Measurements from ENCODE around the gene SIGLEC11.
"Not testable (repeated sequence)": the region's sequence is repeated elsewhere in the genome, so short reads cannot be mapped to it uniquely, and the experiment has no call there.

The SIGLEC11 gene

GRCh38 chr19:49951806-49952478, 9.0 kb downstream of the SIGLEC11 start:
- in situ Hi-C loops (cut with MboI; ENCODE audit: low sequenced_read_pairs): no loop called here

DNA sequence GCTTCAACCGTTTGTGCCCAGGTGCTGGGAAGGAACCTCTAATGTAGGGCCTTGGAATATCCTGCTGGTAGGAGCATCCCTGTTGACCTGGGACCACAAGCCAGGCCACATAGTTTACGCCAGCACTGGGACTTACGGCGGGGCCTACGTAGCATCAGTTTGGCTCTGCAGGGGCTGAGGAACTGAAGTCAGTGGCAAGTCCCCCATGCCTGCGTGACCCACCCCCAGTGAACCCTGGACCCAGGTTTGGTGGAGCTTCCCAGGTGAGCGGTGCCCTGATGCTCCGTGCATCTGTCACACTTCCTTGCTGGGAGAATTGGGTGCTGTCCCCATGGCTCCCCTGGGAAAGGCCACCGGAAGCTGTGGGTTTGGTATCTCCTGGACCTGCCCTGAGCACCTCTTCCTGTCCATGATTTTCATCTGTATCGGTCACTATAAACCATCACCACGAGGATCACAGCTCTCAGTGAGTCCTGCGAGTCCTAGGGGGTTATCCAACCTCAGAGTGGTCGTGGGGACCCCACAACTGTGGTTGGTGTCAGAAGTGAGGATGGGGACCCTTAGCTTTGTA, 9.9 kb downstream of the SIGLEC11 start:
- in situ Hi-C loops (cut with MboI; ENCODE audit: low sequenced_read_pairs): no loop called here

DNA sequence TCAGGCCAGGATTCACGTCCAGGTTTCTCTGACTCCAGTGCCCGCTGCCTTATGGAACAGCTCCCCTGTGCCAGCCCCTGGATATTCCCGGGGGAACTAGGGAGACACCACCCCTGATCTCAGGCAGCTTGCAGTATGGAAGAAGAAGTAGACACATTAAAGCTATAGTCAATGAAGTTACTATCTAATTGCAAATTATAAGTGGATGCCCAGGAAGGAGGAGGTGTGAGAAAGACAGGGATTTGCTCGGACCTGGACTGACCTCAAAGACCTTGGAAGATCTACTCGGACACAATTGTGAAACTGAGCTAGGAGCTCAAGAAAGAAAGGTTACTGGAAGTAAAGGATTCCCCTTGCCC, 10.4 kb downstream of the SIGLEC11 start:
- in situ Hi-C loops (cut with MboI; ENCODE audit: low sequenced_read_pairs): no loop called here

- in situ Hi-C loops (cut with MboI; ENCODE audit: low sequenced_read_pairs): no loop called here
Measured at GRCh38 chr19:49949742-49950589, 11.0 kb downstream of the SIGLEC11 start.

- in situ Hi-C loops (cut with MboI; ENCODE audit: low sequenced_read_pairs): no loop called here
Measured at GRCh38 chr19:49946415-49946814, 14.6 kb downstream of the SIGLEC11 start.

DNA sequence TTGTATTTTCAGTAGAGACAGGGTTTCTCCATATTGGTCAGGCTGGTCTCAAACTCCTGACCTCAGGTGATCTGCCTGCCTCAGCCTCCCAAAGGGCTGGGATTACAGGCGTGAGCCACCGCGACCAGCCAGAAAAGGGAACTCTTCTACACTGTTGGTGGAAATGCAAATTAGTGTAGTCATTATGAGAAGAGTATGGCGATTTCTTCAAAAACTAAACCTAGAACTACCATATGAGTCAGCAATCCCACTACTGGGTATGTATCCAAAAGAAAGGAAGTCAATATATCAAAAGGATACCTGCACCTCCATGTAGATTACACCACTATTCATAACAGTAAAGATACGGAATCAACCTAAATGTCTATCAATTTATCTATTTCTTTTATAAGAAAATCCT, 16.4 kb downstream of the SIGLEC11 start:
- in situ Hi-C loops (cut with MboI; ENCODE audit: low sequenced_read_pairs): not testable (repeated sequence)

- in situ Hi-C loops (cut with MboI; ENCODE audit: low sequenced_read_pairs): no loop called here
Measured at GRCh38 chr19:49940482-49940791, 20.5 kb downstream of the SIGLEC11 start.

DNA sequence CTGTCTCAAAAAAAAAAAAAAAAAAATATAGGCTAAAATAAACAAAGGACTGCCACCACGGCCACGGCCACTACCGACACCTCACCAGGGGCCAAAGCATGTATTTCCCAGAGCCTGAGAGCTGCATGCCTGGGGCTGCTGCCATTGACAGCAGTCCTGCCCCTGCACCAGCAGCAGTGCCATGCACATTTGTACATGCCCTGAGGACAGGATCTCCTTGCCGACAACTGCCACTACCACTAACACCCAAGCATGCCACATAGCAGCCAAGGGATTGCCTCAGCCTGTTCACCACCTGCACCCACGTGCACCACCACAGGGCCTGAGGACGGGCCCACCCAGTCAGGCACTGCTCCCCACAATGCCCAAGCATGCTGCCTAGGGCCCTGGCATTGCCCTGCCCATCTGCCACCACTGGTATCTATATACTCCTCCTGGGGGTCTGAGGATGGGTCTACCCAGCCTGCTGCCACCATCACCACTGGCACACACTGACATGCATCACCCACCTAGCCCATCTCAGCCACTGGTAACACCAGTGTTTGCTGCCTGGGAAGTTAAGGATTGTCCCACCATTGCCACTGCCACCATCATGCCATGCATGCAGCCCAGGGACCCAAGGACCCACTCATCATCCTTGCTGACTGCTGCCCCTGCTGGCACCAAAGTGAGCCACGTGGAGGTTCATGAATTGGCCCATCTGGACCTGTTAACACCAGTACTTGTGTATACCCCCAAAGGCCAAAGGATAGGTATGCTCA, 21.1 kb downstream of the SIGLEC11 start:
- in situ Hi-C loops (cut with MboI; ENCODE audit: low sequenced_read_pairs): loop anchor here (5.0 kb wide), 1 partner anchor 37 kb away; no protein-coding TSS in a partner anchor

GRCh38 chr19:49938662-49939061, 22.3 kb downstream of the SIGLEC11 start:
- in situ Hi-C loops (cut with MboI; ENCODE audit: low sequenced_read_pairs): loop anchor here (5.0 kb wide), 1 partner anchor 39 kb away; no protein-coding TSS in a partner anchor

- in situ Hi-C loops (cut with MboI; ENCODE audit: low sequenced_read_pairs): loop anchor here (5.0 kb wide), 1 partner anchor 39 kb away; no protein-coding TSS in a partner anchor
Measured at GRCh38 chr19:49937750-49938381, 23.1 kb downstream of the SIGLEC11 start.

- in situ Hi-C loops (cut with MboI; ENCODE audit: low sequenced_read_pairs): loop anchor here (5.0 kb wide), 1 partner anchor 41 kb away; no protein-coding TSS in a partner anchor
Measured at GRCh38 chr19:49936549-49936948, 24.4 kb downstream of the SIGLEC11 start.

- in situ Hi-C loops (cut with MboI; ENCODE audit: low sequenced_read_pairs): no loop called here
Measured at GRCh38 chr19:49933643-49934042, 27.3 kb downstream of the SIGLEC11 start.

DNA sequence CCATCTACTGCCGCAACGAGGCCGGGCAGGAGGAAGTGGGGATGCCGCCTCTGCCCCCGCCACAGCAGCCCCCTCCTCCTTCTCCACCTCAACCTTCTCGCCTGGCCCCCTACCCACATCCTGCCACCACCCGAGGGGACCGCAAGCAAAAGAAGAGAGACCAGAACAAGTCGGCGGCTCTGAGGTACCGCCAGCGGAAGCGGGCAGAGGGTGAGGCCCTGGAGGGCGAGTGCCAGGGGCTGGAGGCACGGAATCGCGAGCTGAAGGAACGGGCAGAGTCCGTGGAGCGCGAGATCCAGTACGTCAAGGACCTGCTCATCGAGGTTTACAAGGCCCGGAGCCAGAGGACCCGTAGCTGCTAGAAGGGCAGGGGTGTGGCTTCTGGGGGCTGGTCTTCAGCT, 28.2 kb downstream of the SIGLEC11 start:
- in situ Hi-C loops (cut with MboI; ENCODE audit: low sequenced_read_pairs): no loop called here

- in situ Hi-C loops (cut with MboI; ENCODE audit: low sequenced_read_pairs): no loop called here
Measured at GRCh38 chr19:49932041-49932451, 28.9 kb downstream of the SIGLEC11 start.

DNA sequence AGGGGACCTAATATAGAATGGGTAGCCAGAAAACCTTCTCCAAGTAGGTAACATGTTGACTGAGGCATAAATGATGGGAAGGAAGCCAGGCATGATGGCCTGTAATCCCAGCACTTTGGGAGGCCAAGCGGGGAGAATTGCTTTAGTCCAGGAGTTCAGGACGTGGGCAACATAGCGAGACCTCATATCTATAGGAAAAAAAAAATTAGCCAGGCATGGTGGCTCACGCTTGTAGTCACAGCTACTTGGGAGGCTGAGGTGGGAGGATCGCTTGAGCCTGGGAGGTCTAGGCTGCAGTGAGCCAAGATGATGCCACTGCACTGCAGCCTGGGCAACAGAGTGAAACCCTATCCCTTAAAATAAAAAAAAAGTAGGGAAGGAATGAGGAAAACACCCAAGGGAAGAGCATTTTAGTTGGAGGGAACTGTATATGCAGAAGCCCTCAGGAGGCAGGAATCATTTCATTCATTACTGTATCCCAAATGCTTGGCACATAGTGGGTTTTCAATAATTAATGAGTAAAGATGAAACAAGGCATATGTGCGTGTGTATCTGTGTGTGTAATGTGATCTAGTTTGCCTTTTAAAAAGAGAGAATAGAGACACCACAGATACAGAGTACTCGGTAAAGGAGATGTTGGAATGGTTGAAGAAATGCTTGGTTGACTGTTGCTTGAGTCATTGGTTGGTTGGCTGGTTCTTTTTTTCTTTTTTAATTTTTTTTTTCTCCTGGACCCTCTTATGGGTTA, 29.5 kb downstream of the SIGLEC11 start:
- in situ Hi-C loops (cut with MboI; ENCODE audit: low sequenced_read_pairs): no loop called here

DNA sequence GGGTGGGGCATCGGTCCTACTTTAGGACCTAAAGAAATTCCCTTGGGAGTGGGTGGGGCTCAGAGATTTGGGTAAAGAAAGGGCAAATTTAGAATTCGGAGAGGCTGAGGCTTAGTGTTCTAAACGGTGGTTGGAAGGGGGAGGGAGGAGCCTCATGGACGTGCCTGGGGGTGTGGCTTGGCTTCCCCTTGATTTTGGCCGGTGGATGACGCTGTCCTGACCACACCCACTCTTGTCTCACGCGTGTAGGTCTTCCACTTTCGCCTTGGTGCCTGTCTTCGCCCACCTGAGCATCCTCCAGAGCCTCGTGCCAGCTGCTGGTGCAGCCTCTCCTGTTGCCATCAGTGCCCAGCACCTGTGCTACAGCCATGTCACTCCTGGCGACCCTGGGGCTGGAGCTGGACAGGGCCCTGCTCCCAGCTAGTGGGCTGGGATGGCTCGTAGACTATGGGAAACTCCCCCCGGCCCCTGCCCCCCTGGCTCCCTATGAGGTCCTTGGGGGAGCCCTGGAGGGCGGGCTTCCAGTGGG, 30.4 kb downstream of the SIGLEC11 start:
- in situ Hi-C loops (cut with MboI; ENCODE audit: low sequenced_read_pairs): no loop called here

DNA sequence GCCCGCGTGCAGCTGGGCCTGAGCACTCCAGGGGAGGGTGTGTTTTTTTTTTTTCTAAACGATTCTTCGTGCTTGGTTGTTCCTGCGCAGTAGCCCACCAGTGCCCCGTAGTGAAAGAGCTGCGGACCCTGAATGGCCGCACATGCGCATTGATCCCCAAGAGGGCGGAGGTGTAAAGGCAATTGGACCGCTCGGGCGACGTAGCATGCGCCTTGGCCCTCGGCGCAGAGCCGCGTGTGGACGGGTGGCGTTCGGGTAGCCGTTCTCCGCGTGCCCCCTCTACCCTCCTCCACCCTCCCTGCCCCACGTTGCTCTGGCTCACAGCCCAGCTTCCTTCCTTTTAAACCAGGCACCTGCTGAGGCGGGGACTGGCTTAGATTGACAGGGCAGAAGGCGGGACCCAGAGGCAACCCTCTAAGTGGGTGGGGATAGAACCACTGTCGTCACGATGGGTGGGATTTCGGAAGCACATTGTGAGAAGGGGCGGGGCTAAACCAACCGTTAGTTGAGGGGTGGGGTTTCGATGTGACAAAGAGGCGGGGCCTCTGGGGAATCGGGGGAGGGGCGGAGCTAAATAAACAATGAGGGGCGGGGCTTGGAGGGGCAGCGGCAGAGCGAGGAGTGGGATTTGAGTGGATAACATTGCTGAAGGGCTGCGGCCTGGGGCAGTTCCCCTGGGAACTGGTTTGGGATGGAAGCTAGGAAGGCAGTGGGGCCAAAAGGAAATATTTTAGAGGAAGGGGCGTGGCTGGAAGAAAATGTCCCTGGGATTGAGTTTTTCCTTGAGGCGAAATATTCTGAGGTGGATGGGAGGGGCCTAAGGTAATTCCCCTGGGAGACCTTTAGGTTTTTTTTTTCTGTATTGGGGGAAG, 31.1 kb downstream of the SIGLEC11 start:
- in situ Hi-C loops (cut with MboI; ENCODE audit: low sequenced_read_pairs): no loop called here

DNA sequence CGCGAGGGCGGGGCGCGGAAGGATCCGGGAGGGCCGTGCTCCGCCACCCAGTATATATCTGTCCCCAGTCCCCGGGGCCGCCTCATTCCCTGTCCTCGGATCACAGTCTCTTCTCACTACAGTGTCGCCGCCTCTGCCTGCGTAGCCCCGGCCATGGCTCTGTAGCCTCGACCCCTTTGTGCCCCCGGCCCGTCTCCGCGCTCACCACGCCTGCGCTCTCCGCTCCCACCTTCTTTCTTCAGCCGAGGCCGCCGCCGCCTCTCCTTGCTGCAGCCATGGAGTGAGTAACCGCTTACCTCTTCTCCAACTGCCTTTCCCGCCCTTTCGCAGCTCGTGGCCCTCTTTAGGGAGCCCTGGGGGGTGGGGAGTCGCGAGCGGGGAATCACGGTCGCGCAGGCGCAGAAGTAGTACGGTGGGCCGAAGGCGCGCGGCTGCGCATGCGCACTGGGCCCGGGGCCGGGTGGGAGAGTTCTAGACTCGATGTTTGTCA, 31.8 kb downstream of the SIGLEC11 start, which contains the start of the genes ATF5 and NUP62:
ATF5 (plus strand) TSS at position 85 of the 490 bp plus-strand sequence. CDS start 1,646 bp downstream, outside the sequence.
NUP62 (minus strand) TSS at position 384 of the 490 bp plus-strand sequence. CDS start 19,697 bp downstream, outside the sequence.
- in situ Hi-C loops (cut with MboI; ENCODE audit: low sequenced_read_pairs): no loop called here

Measured in HL-60/S4 treated with retinoic acid at 250 ng/mL for 4 days and 3 days (cell line).